Measurements from ENCODE around the gene CDK19.
"Not testable (repeated sequence)": the region's sequence is repeated elsewhere in the genome, so short reads cannot be mapped to it uniquely, and the experiment has no call there.

The CDK19 gene

GRCh38 chr6:110815411-110816409 lies at the start of gene CDK19:
Gene CDK19 (minus strand): TSS chr6:110815469. CDS start chr6:110815136, 333 bp downstream.
- peak; percentile 100 for DNase-seq

GRCh38 chr6:110864824-110865223 lies 49.6 kb upstream of the CDK19 start:
- no peak for DNase-seq

GRCh38 chr6:110859335-110859792 lies 44.1 kb upstream of the CDK19 start:
- DNase-seq, result no peak

- DNase-seq, result no peak
Observed at GRCh38 chr6:110858562-110859214, 43.4 kb upstream of the CDK19 start.

GRCh38 chr6:110858016-110858415 lies 42.7 kb upstream of the CDK19 start:
- no peak for DNase-seq

- DNase-seq, result no peak
Observed at GRCh38 chr6:110856296-110856695, 41.0 kb upstream of the CDK19 start.

GRCh38 chr6:110853754-110854477 lies 38.6 kb upstream of the CDK19 start:
- DNase-seq, result no peak

- DNase-seq, result no peak
Observed at GRCh38 chr6:110852773-110853172, 37.5 kb upstream of the CDK19 start.

- no peak for DNase-seq
Observed at GRCh38 chr6:110849781-110850180, 34.5 kb upstream of the CDK19 start.

- no peak for DNase-seq
Observed at GRCh38 chr6:110841266-110841665, 26.0 kb upstream of the CDK19 start.

- not testable (repeated sequence) for DNase-seq
Observed at GRCh38 chr6:110835751-110836150, 20.5 kb upstream of the CDK19 start.

- DNase-seq, result no peak
Observed at GRCh38 chr6:110833831-110834230, 18.6 kb upstream of the CDK19 start.

- no peak for DNase-seq
Observed at GRCh38 chr6:110831405-110831804, 16.1 kb upstream of the CDK19 start.

- DNase-seq, result no peak
Observed at GRCh38 chr6:110828396-110828795, 13.1 kb upstream of the CDK19 start.

- DNase-seq, result no peak
Observed at GRCh38 chr6:110826236-110827129, 11.2 kb upstream of the CDK19 start.

- DNase-seq, result no peak
Observed at GRCh38 chr6:110823146-110823545, 7.9 kb upstream of the CDK19 start.

- no peak for DNase-seq
Observed at GRCh38 chr6:110822249-110822648, 7.0 kb upstream of the CDK19 start.

- no peak for DNase-seq
Observed at GRCh38 chr6:110816677-110817076, 1.4 kb upstream of the CDK19 start.

- DNase-seq, result no peak
Observed at GRCh38 chr6:110815015-110815410, 256 bp downstream of the CDK19 start.

- DNase-seq, result peak; percentile 87
Observed at GRCh38 chr6:110814102-110815014, 911 bp downstream of the CDK19 start.
